A673 (cell line): ENCODE results near the gene LDLRAD3. TPM values are rescaled to one million over a fixed set of nuclear protein-coding genes. Genes with fewer than 3 reads are reported as not detected.

ENCODE experiments used
- BruUV-seq: library from RNA; stranded (reverse); fragments of 400-500 nt; replicated peaks from 2 replicates; lab custom pipeline; 2021; lab: Mats Ljungman, UMichigan
- CTCF ChIA-PET: fragments of 300-600 bp; sonication (Branson Sonifier 250); formaldehyde crosslinking; loops from one replicate; lab custom pipeline; 2022; ENCODE audit warnings: antibody characterized with exemption; lab: Charles Lee
- POLR2A ChIA-PET: fragments of 300-600 bp; sonication (Branson Sonifier 250); formaldehyde crosslinking; loops from one replicate; lab custom pipeline; 2022; ENCODE audit warnings: antibody characterized with exemption; ENCODE audit not compliant: low non-redundant PET; lab: Charles Lee
- DNase-seq: peaks from one replicate; pipeline ENCODE4 v3.0.0-alpha.2; 2015; ENCODE audit warnings: low spot score
- H3K27ac ChIP-seq: fragments of 200-600 bp; sonication (generic); 2 replicates; pipeline ENCODE4 v1.5.1; 2016; ENCODE audit warnings: mixed run types, low read depth, mild to moderate bottlenecking, mixed read lengths, antibody characterized with exemption, low read length; ENCODE audit not compliant: poor library complexity, severe bottlenecking
- H3K27me3 ChIP-seq: fragments of 200-600 bp; sonication (generic); replicated peaks from 2 replicates; pipeline ENCODE4 v1.6.1; 2017; ENCODE audit warnings: mixed run types, low read depth, mild to moderate bottlenecking, mixed read lengths, antibody characterized with exemption, low read length; ENCODE audit not compliant: insufficient read depth, poor library complexity
- H3K36me3 ChIP-seq: fragments of 200-600 bp; sonication (generic); 2 replicates; pipeline ENCODE4 v1.6.1; 2016; ENCODE audit warnings: mixed run types, mild to moderate bottlenecking, mixed read lengths, antibody characterized with exemption, low read length; ENCODE audit not compliant: insufficient read depth, poor library complexity, severe bottlenecking
- H3K4me1 ChIP-seq: fragments of 200-600 bp; sonication (generic); 2 replicates; pipeline ENCODE4 v1.6.1; 2017; ENCODE audit warnings: mixed run types, mild to moderate bottlenecking, mixed read lengths, antibody characterized with exemption, low read length; ENCODE audit not compliant: insufficient read depth, poor library complexity, severe bottlenecking
- H3K4me3 ChIP-seq: fragments of 200-600 bp; sonication (generic); 2 replicates; pipeline ENCODE4 v1.5.1; 2016; ENCODE audit warnings: low read depth, mixed run types, mild to moderate bottlenecking, mixed read lengths, low read length; ENCODE audit not compliant: poor library complexity, severe bottlenecking
- H3K9me3 ChIP-seq: fragments of 200-600 bp; sonication (generic); 2 replicates; pipeline ENCODE4 v1.6.1; 2016; ENCODE audit warnings: mixed run types, low read depth, mild to moderate bottlenecking, mixed read lengths, antibody characterized with exemption, low read length; ENCODE audit not compliant: poor library complexity, severe bottlenecking
- CTCF ChIP-seq: fragments of 300-800, 200-600 bp; sonication (generic); conservative IDR thresholded peaks from 2 replicates; pipeline ENCODE4 v1.5.1; 2017; ENCODE audit warnings: low read depth, mild to moderate bottlenecking, antibody characterized with exemption, low read length, moderate library complexity, mixed read lengths
- EZH2 ChIP-seq: fragments of 200-600 bp; sonication (generic); IDR thresholded peaks from 2 replicates; pipeline ENCODE4 v1.6.1; 2017; ENCODE audit warnings: borderline replicate concordance, low read depth, mild to moderate bottlenecking, mixed read lengths, antibody characterized with exemption, low read length; ENCODE audit not compliant: poor library complexity, severe bottlenecking
- intact Hi-C: fragments of 100-400 bp; cut with micrococcal nuclease; formaldehyde crosslinking; loops from one replicate; pipeline ENCODE4 v1.10.0; 2022; ENCODE audit not compliant: unreplicated experiment
- total RNA-seq: library from RNA; stranded (reverse); gene quantifications from 2 replicates; pipeline ENCODE4 v1.2.3, GENCODE V29; 2021

Gene LDLRAD3
- total RNA-seq, 1 experiment from 2014 or later: 13.1 TPM

GRCh38 chr11:36109590-36109849 lies 165.7 kb downstream of the LDLRAD3 start:
- no peak for DNase-seq
- H3K4me1 ChIP-seq: no peaks in the 10 kb centered on the region
- no peaks in the 10 kb centered on the region for H3K27me3 ChIP-seq
- ChIA-PET POLR2A (no interaction called here), CTCF (interaction anchor here (0.7 to 1.0 kb wide), 2 partner anchors 22 to 288 kb away, joined by 3 read pairs; no protein-coding TSS in a partner anchor)
- TF ChIP-seq EZH2 (no peak), CTCF (no peak)
- H3K9me3 ChIP-seq: no peaks in the 10 kb centered on the region
- intact Hi-C loops: no loop called here
- H3K27ac ChIP-seq: no peak overlapping the region
- no peak overlapping the region for H3K4me3 ChIP-seq
- H3K36me3 ChIP-seq: no peaks in the 10 kb centered on the region
- BruUV-seq: no TSS peak

- intact Hi-C loops: no loop called here
- TF ChIP-seq CTCF: no peak
- no peak for TF ChIP-seq EZH2
- Histone ChIP-seq H3K9me3 (no peaks in the 10 kb centered on the region), H3K4me3 (no peak overlapping the region), H3K27me3 (no peaks in the 10 kb centered on the region), H3K4me1 (no peaks in the 10 kb centered on the region), H3K36me3 (no peaks in the 10 kb centered on the region), H3K27ac (no peak overlapping the region)
- ChIA-PET CTCF (interaction anchor here (0.5 to 1.0 kb wide), 4 partner anchors 22 to 399 kb away, joined by 3 read pairs; no protein-coding TSS in a partner anchor), POLR2A (no interaction called here)
- BruUV-seq: no TSS peak
- DNase-seq: no peak
Observed at GRCh38 chr11:36109850-36110606, 166.2 kb downstream of the LDLRAD3 start.

GRCh38 chr11:36110668-36111410 lies 167.0 kb downstream of the LDLRAD3 start:
- DNase-seq: no peak
- H3K4me1 ChIP-seq: no peaks in the 10 kb centered on the region
- TF ChIP-seq CTCF (no peak), EZH2 (no peak)
- POLR2A ChIA-PET: no interaction called here
- no peaks in the 10 kb centered on the region for H3K36me3 ChIP-seq
- no peak overlapping the region for H3K4me3 ChIP-seq
- H3K27ac ChIP-seq: no peak overlapping the region
- H3K9me3 ChIP-seq: no peaks in the 10 kb centered on the region
- CTCF ChIA-PET: interaction anchor here (0.7 kb wide), 1 partner anchor 155 kb away, joined by 3 read pairs; no protein-coding TSS in a partner anchor
- BruUV-seq: no TSS peak
- intact Hi-C loops: no loop called here
- H3K27me3 ChIP-seq: no peaks in the 10 kb centered on the region
